HCT116 (cell line): Measurements from ENCODE around the gene IMMP2L. TPM values are rescaled to one million over a fixed set of nuclear protein-coding genes. Genes with fewer than 3 reads are reported as not detected.

Experiments
- ATAC-seq: fragments of 200-7000 bp; cut with Tn5 transposase; 2 replicates; pipeline ENCODE4 v1.9.1; 2020; ENCODE audit warnings: mild to moderate bottlenecking, moderate library complexity
- BruUV-seq: library from RNA; stranded (reverse); fragments of 400-500 nt; replicated peaks from 2 replicates; lab custom pipeline; 2021; lab: Mats Ljungman, UMichigan
- CTCF ChIA-PET: fragments of 300-600 bp; sonication (Branson Sonifier 250); formaldehyde crosslinking; loops from one replicate; lab custom pipeline; 2021; ENCODE audit warnings: antibody characterized with exemption; lab: Charles Lee
- POLR2A ChIA-PET: fragments of 300-600, 350-600 bp; sonication (Branson Sonifier 250); formaldehyde crosslinking; loops from one replicate; lab custom pipeline; 2021; ENCODE audit warnings: antibody characterized with exemption; lab: Charles Lee
- RAD21 ChIA-PET, 2 experiments: fragments of 300-600 bp; sonication (Branson Sonifier 250); formaldehyde crosslinking; loops; one replicate each; lab custom pipeline; 2023; ENCODE audit warnings: low total read pairs in 2 of 2; ENCODE audit not compliant: uncharacterized antibody in 2 of 2, unreplicated experiment in 2 of 2, low non-redundant PET in 1 of 2; lab: Charles Lee
- DNase-seq: peaks from one replicate; pipeline ENCODE4 v3.0.0-alpha.2; 2010; ENCODE audit warnings: low read depth, low spot score
- H2AFZ ChIP-seq: fragments of 200-600 bp; shearing (Covaris generic), sonication (generic); 2 replicates; pipeline ENCODE4 v1.6.1; 2017; ENCODE audit warnings: low read depth, mixed run types, mixed read lengths, antibody characterized with exemption, low read length; ENCODE audit not compliant: poor library complexity, severe bottlenecking
- H3K27ac ChIP-seq: 2 replicates; pipeline ENCODE4 v1.5.1; 2012; ENCODE audit warnings: low read depth, low read length
- H3K27me3 ChIP-seq: fragments of 200-600 bp; sonication (generic); 2 replicates; pipeline ENCODE4 v1.6.1; 2016; ENCODE audit warnings: mixed run types, low read length, mixed read lengths; ENCODE audit not compliant: insufficient read depth
- H3K36me3 ChIP-seq, 2 experiments: fragments of 200-500 bp in 1 of 2; fragments of 200-600 bp in 1 of 2; sonication (Bioruptor generic) in 1 of 2; sonication (generic) in 1 of 2; 2 replicates each; pipeline versions ENCODE4 v1.5.1 to v1.6.1; 2014 to 2016; ENCODE audit warnings: low read length in 2 of 2, inconsistent platforms in 1 of 2, mixed read lengths in 1 of 2, mixed run types in 1 of 2; ENCODE audit not compliant: insufficient read depth in 2 of 2, control insufficient read depth in 1 of 2
- H3K4me1 ChIP-seq, 2 experiments: fragments of 200-600 bp in 1 of 2; sonication (generic) in 1 of 2; 2 replicates each; pipeline versions ENCODE4 v1.5.1 to v1.6.1; 2012 to 2017; ENCODE audit warnings: low read length in 2 of 2, inconsistent platforms in 1 of 2, mild to moderate bottlenecking in 1 of 2, mixed read lengths in 1 of 2, mixed run types in 1 of 2, moderate library complexity in 1 of 2; ENCODE audit not compliant: insufficient read depth in 2 of 2, control insufficient read depth in 1 of 2
- H3K4me2 ChIP-seq: fragments of 200-600 bp; sonication (generic); 2 replicates; pipeline ENCODE4 v1.6.1; 2017; ENCODE audit warnings: mixed run types, low read length, mixed read lengths
- H3K4me3 ChIP-seq, 2 experiments: fragments of 200-600 bp in 1 of 2; sonication (generic) in 1 of 2; replicated peaks in 1 of 2; 2 replicates each; pipeline ENCODE4 v1.5.1; 2011 to 2016; ENCODE audit warnings: low read length in 2 of 2, control low read depth in 1 of 2, low read depth in 1 of 2, mild to moderate bottlenecking in 1 of 2, mixed read lengths in 1 of 2, mixed run types in 1 of 2
- H3K79me2 ChIP-seq: fragments of 200-600 bp; sonication (generic); 2 replicates; pipeline ENCODE4 v1.6.1; 2017; ENCODE audit warnings: mild to moderate bottlenecking, mixed run types, low read length, moderate library complexity, mixed read lengths; ENCODE audit not compliant: insufficient read depth
- H3K9ac ChIP-seq: fragments of 200-600 bp; sonication (generic); 2 replicates; pipeline ENCODE4 v1.6.1; 2016; ENCODE audit warnings: low read length, mixed read lengths
- H3K9me2 ChIP-seq: fragments of 200-600 bp; sonication (generic), shearing (Covaris generic); 2 replicates; pipeline ENCODE4 v1.6.1; 2017; ENCODE audit warnings: mixed run types, mild to moderate bottlenecking, moderate library complexity; ENCODE audit not compliant: insufficient read depth
- H3K9me3 ChIP-seq, 2 experiments: fragments of 200-500 bp in 1 of 2; fragments of 200-600 bp in 1 of 2; sonication (Bioruptor generic) in 1 of 2; sonication (generic) in 1 of 2; 2 replicates each; pipeline ENCODE4 v1.6.1; 2014 to 2017; ENCODE audit warnings: low read length in 2 of 2, mixed read lengths in 2 of 2, inconsistent platforms in 1 of 2, low read depth in 1 of 2, mild to moderate bottlenecking in 1 of 2, mixed run types in 1 of 2, moderate library complexity in 1 of 2; ENCODE audit not compliant: control insufficient read depth in 1 of 2, insufficient read depth in 1 of 2
- H4K20me1 ChIP-seq: fragments of 200-600 bp; sonication (generic), shearing (Covaris generic); 2 replicates; pipeline ENCODE4 v1.6.1; 2017; ENCODE audit warnings: mixed run types, mild to moderate bottlenecking, moderate library complexity; ENCODE audit not compliant: insufficient read depth
- EGR1 ChIP-seq: IDR thresholded peaks from 2 replicates; pipeline ENCODE4 v1.6.1; 2012; ENCODE audit warnings: low read depth
- EZH2 ChIP-seq: fragments of 200-600 bp; sonication (generic); IDR thresholded peaks from 2 replicates; pipeline ENCODE4 v1.6.1; 2017; ENCODE audit warnings: antibody characterized with exemption, mixed run types
- JUND ChIP-seq: IDR thresholded peaks from 2 replicates; pipeline ENCODE4 v1.6.1; 2012
- RAD21 ChIP-seq: IDR thresholded peaks from 2 replicates; pipeline ENCODE4 v1.6.1; 2012; ENCODE audit warnings: low read depth, mild to moderate bottlenecking
- SRF ChIP-seq: IDR thresholded peaks from 2 replicates; pipeline ENCODE4 v1.6.1; 2012; ENCODE audit warnings: low read depth
- TCF7L2 ChIP-seq: IDR thresholded peaks from 2 replicates; pipeline ENCODE4 v1.7.0; 2011; ENCODE audit warnings: borderline replicate concordance, inconsistent platforms; ENCODE audit not compliant: insufficient read depth, insufficient read length; ENCODE audit errors: extremely low read depth
- YY1 ChIP-seq: IDR thresholded peaks from 2 replicates; pipeline ENCODE4 v1.6.1; 2011; ENCODE audit warnings: low read length, low read depth, moderate library complexity, mild to moderate bottlenecking; ENCODE audit not compliant: insufficient replicate concordance; ENCODE audit errors: extremely low read depth
- ZFX ChIP-seq: fragments of 450-650 bp; IDR thresholded peaks from 2 replicates; pipeline ENCODE4 v1.6.1; 2017
- intact Hi-C: fragments of 100-400 bp; cut with micrococcal nuclease; formaldehyde crosslinking; loops from 2 replicates; pipeline ENCODE4 v1.10.0; 2022
- total RNA-seq: library from RNA; stranded (reverse); gene quantifications from one replicate; pipeline ENCODE4 v1.2.1, GENCODE V29; 2021; ENCODE audit not compliant: unreplicated experiment
- TF ChIP-seq, protein P1 (sequence below): IDR thresholded peaks from 2 replicates; pipeline ENCODE4 v1.6.1; 2012
- TF ChIP-seq, protein P2 (sequence below): IDR thresholded peaks from 2 replicates; pipeline ENCODE4 v1.6.1; 2011; ENCODE audit warnings: mild to moderate bottlenecking, low read length, moderate library complexity; ENCODE audit not compliant: insufficient replicate concordance; ENCODE audit errors: extremely low read depth
- TF ChIP-seq, protein P3 (sequence below): IDR thresholded peaks from 2 replicates; pipeline ENCODE4 v1.6.1; 2012

IMMP2L gene
- total RNA-seq, 1 experiment from 2014 or later = 21.1 TPM

DNA sequence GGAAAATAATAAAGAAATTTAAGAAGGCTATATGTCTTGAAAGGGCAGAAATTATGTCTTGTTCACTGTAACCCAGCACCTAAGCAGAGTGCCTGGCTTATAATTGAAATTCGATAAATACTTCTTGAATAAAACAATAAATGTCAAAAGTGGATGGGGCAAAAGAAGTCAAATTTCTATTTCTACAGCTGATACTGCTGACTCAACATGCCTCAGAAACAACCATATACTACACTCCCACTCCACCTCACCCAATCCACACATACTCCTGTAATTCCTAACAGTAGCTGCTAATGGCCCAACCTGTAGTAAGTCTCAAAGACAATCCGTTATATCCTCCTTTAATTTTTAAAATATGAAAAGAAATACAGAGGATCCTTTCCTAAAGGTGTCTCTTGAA lies 519.5 kb downstream of the IMMP2L start:
- no TSS peak for BruUV-seq
- POLR2A ChIA-PET = no interaction called here
- H3K9ac ChIP-seq = no peak overlapping the region
- no peak for TF ChIP-seq EZH2
- TF ChIP-seq ZFX = no peak
- TF ChIP-seq, protein P1, sequence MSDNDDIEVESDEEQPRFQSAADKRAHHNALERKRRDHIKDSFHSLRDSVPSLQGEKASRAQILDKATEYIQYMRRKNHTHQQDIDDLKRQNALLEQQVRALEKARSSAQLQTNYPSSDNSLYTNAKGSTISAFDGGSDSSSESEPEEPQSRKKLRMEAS = no peak
- TF ChIP-seq, protein P2, sequence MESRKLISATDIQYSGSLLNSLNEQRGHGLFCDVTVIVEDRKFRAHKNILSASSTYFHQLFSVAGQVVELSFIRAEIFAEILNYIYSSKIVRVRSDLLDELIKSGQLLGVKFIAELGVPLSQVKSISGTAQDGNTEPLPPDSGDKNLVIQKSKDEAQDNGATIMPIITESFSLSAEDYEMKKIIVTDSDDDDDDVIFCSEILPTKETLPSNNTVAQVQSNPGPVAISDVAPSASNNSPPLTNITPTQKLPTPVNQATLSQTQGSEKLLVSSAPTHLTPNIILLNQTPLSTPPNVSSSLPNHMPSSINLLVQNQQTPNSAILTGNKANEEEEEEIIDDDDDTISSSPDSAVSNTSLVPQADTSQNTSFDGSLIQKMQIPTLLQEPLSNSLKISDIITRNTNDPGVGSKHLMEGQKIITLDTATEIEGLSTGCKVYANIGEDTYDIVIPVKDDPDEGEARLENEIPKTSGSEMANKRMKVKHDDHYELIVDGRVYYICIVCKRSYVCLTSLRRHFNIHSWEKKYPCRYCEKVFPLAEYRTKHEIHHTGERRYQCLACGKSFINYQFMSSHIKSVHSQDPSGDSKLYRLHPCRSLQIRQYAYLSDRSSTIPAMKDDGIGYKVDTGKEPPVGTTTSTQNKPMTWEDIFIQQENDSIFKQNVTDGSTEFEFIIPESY = no peak
- TF ChIP-seq, protein P3, sequence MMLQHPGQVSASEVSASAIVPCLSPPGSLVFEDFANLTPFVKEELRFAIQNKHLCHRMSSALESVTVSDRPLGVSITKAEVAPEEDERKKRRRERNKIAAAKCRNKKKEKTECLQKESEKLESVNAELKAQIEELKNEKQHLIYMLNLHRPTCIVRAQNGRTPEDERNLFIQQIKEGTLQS = no peak
- no peak for TF ChIP-seq RAD21
- no peak for TF ChIP-seq YY1
- no peak for TF ChIP-seq EGR1
- TF ChIP-seq SRF = no peak
- no peak for TF ChIP-seq JUND
- TF ChIP-seq TCF7L2 = no peak
- TF ChIP-seq, all 23 proteins: peak for 0
- Histone ChIP-seq H4K20me1 (no peaks in the 10 kb centered on the region), H3K4me1 (no peaks in the 10 kb centered on the region), H3K9me3 (no peaks in the 10 kb centered on the region), H3K4me3 (no peak overlapping the region), H2AFZ (no peak overlapping the region), H3K27ac (no peak overlapping the region), H3K27me3 (no peaks in the 10 kb centered on the region), H3K36me3 (no peaks in the 10 kb centered on the region), H3K9me2 (no peaks in the 10 kb centered on the region), H3K4me2 (no peak overlapping the region), H3K79me2 (no peaks in the 10 kb centered on the region)
- DNase-seq (no peak), ATAC-seq (no peak)
- CTCF ChIA-PET = no interaction called here
- RAD21 ChIA-PET = no interaction called here
- intact Hi-C loops = no loop called here
